Activated naive CD4-positive, alpha-beta T cell treated with anti-CD3 and anti-CD28 coated beads, Interleukin-2, amount 50 U/mL, for 72 hours (primary cell): Measurements from ENCODE around the gene EHMT1. TPM values are rescaled to one million over a fixed set of nuclear protein-coding genes. Genes with fewer than 3 reads are reported as not detected.
"Not testable (repeated sequence)": the region's sequence is repeated elsewhere in the genome, so short reads cannot be mapped to it uniquely, and the experiment has no call there.

ENCODE experiments used
- ATAC-seq, 2 donors: fragments of 150-1000 bp; cut with Tn5 transposase; 2 replicates each; pipeline ENCODE4 v1.10.0; 2021; ENCODE audit warnings: mild to moderate bottlenecking in 2 of 2, moderate library complexity in 2 of 2
- DNase-seq, 2 donors: peaks; one replicate each; pipeline ENCODE4 v3.0.0; 2021 to 2022; ENCODE audit warnings: low spot score in 2 of 2
- H3K27ac Mint-ChIP-seq, 2 donors: one replicate each; pipeline ENCODE4 v1.8.0; 2022; ENCODE audit warnings: mild to moderate bottlenecking in 2 of 2, mixed read lengths in 2 of 2
- H3K36me3 Mint-ChIP-seq, 2 donors: one replicate each; pipeline ENCODE4 v1.8.0; 2022; ENCODE audit warnings: mixed read lengths in 2 of 2
- H3K9me3 Mint-ChIP-seq, 2 donors: one replicate each; pipeline ENCODE4 v1.8.0; 2022; ENCODE audit warnings: mixed read lengths in 2 of 2
- total RNA-seq, 2 donors: library from RNA; stranded (reverse); gene quantifications; one replicate each; pipeline ENCODE4 v1.2.3, GENCODE V29; 2022

Gene EHMT1
- total RNA-seq, 2 donors from 2014 or later, result 80.4 to 85.0 TPM

GRCh38 chr9:137586854-137587253 lies 32.0 kb upstream of the EHMT1 start:
- no peak overlapping the region for H3K27ac Mint-ChIP-seq
- no peaks in the 10 kb centered on the region for H3K9me3 Mint-ChIP-seq
- DNase-seq (no peak), ATAC-seq (no peak)
- H3K36me3 Mint-ChIP-seq, result peaks cover 6 to 20% of the 10 kb centered on the region in 2 donors

- H3K36me3 Mint-ChIP-seq, result peaks cover 6 to 20% of the 10 kb centered on the region in 2 donors
- H3K9me3 Mint-ChIP-seq, result no peaks in the 10 kb centered on the region
- H3K27ac Mint-ChIP-seq, result peak overlapping the region in 1 of 2 donors; percentile 47
- DNase-seq, result no peak
- no peak for ATAC-seq
These were observed 30.5 kb upstream of the EHMT1 start for GRCh38 chr9:137588311-137588710.

- Mint-ChIP-seq H3K36me3 (peaks cover 6 to 20% of the 10 kb centered on the region in 2 donors), H3K27ac (no peak overlapping the region), H3K9me3 (no peaks in the 10 kb centered on the region)
- DNase-seq, result no peak
- ATAC-seq, result no peak
These were observed 29.9 kb upstream of the EHMT1 start for GRCh38 chr9:137588891-137589290.

- peak overlapping the region in 1 of 2 donors; percentile 96 for H3K27ac Mint-ChIP-seq
- no peak for DNase-seq
- peaks cover 6 to 20% of the 10 kb centered on the region in 2 donors for H3K36me3 Mint-ChIP-seq
- no peaks in the 10 kb centered on the region for H3K9me3 Mint-ChIP-seq
- peak in 1 of 2 donors; percentile 9 for ATAC-seq
These were observed 29.2 kb upstream of the EHMT1 start for GRCh38 chr9:137589441-137590122.

GRCh38 chr9:137590123-137590468 lies 28.7 kb upstream of the EHMT1 start:
- ATAC-seq (peak; percentile 31 to 34), DNase-seq (no peak)
- Mint-ChIP-seq H3K36me3 (peaks cover 6 to 20% of the 10 kb centered on the region in 2 donors), H3K9me3 (no peaks in the 10 kb centered on the region), H3K27ac (no peak overlapping the region)

- peaks cover 6 to 20% of the 10 kb centered on the region in 2 donors for H3K36me3 Mint-ChIP-seq
- H3K9me3 Mint-ChIP-seq, result no peaks in the 10 kb centered on the region
- DNase-seq (peak; percentile 93 to 95), ATAC-seq (peak; percentile 96 to 98)
- H3K27ac Mint-ChIP-seq, result peak within 1 kb of the TSS; percentile 71 to 96
These were observed 28.1 kb upstream of the EHMT1 start, which contains the start of gene ZMYND19 for GRCh38 chr9:137590469-137591383. TSS of gene ZMYND19 (minus strand) at chr9:137590512. CDS start at chr9:137590263, 249 bp downstream.

- DNase-seq (no peak), ATAC-seq (no peak)
- H3K27ac Mint-ChIP-seq, result no peak overlapping the region
- H3K36me3 Mint-ChIP-seq, result peaks cover 6 to 9% of the 10 kb centered on the region in 2 donors
- no peaks in the 10 kb centered on the region for H3K9me3 Mint-ChIP-seq
These were observed 26.0 kb upstream of the EHMT1 start for GRCh38 chr9:137592767-137593166.

- DNase-seq (no peak), ATAC-seq (no peak)
- H3K27ac Mint-ChIP-seq, result no peak overlapping the region
These were observed 25.6 kb upstream of the EHMT1 start for GRCh38 chr9:137593176-137593575.

GRCh38 chr9:137596577-137596976 lies 22.2 kb upstream of the EHMT1 start:
- H3K9me3 Mint-ChIP-seq, DNase-seq, ATAC-seq, H3K36me3 Mint-ChIP-seq, H3K27ac Mint-ChIP-seq: not testable (repeated sequence)

More at GRCh38 chr9:137593176-137593575, 25.6 kb upstream of the EHMT1 start:
- H3K9me3 Mint-ChIP-seq, result no peaks in the 10 kb centered on the region
- peaks cover 5 to 6% of the 10 kb centered on the region in 2 donors for H3K36me3 Mint-ChIP-seq

GRCh38 chr9:137598943-137599342 lies 19.9 kb upstream of the EHMT1 start:
- no peak overlapping the region for H3K27ac Mint-ChIP-seq
- ATAC-seq, result no peak

GRCh38 chr9:137602661-137603060 lies 16.1 kb upstream of the EHMT1 start:
- Mint-ChIP-seq H3K9me3 (no peaks in the 10 kb centered on the region), H3K36me3 (no peaks in the 10 kb centered on the region), H3K27ac (peak overlapping the region in 1 of 2 donors; percentile 1)
- no peak for ATAC-seq
- no peak for DNase-seq

More at GRCh38 chr9:137598943-137599342, 19.9 kb upstream of the EHMT1 start:
- Mint-ChIP-seq H3K36me3 (no peaks in the 10 kb centered on the region), H3K9me3 (no peaks in the 10 kb centered on the region)
- DNase-seq, result no peak

GRCh38 chr9:137603879-137604278 lies 14.9 kb upstream of the EHMT1 start:
- Mint-ChIP-seq H3K36me3 (no peaks in the 10 kb centered on the region), H3K9me3 (no peaks in the 10 kb centered on the region), H3K27ac (no peak overlapping the region)
- DNase-seq, result no peak
- no peak for ATAC-seq

GRCh38 chr9:137604345-137605086 lies 14.3 kb upstream of the EHMT1 start:
- H3K36me3 Mint-ChIP-seq, result no peaks in the 10 kb centered on the region
- ATAC-seq (no peak), DNase-seq (no peak)
- no peaks in the 10 kb centered on the region for H3K9me3 Mint-ChIP-seq
- H3K27ac Mint-ChIP-seq, result no peak overlapping the region

- Mint-ChIP-seq H3K36me3 (no peaks in the 10 kb centered on the region), H3K9me3 (no peaks in the 10 kb centered on the region), H3K27ac (peak within 1 kb of the TSS in 1 of 2 donors; percentile 56)
- DNase-seq (peak; percentile 89 to 90), ATAC-seq (peak; percentile 87 to 93)
These were observed 13.4 kb upstream of the EHMT1 start, which contains the start of gene ARRDC1 for GRCh38 chr9:137605121-137606004. TSS of gene ARRDC1 (plus strand) at chr9:137605686. CDS start at chr9:137605718, 32 bp downstream.

GRCh38 chr9:137606005-137606621 lies 12.7 kb upstream of the EHMT1 start:
- H3K36me3 Mint-ChIP-seq, result no peaks in the 10 kb centered on the region
- H3K9me3 Mint-ChIP-seq, result no peaks in the 10 kb centered on the region
- DNase-seq (peak in 1 of 2 donors; percentile 37), ATAC-seq (peak in 1 of 2 donors; percentile 2)
- H3K27ac Mint-ChIP-seq, result peak overlapping the region in 1 of 2 donors; percentile 56
